RWPE1 (cell line): Measurements from ENCODE around the gene SLFN12L.

ENCODE experiments used
- CTCF ChIA-PET: fragments of 350-600 bp; sonication (Branson Sonifier 250); formaldehyde crosslinking; extraction: SDS; loops from one replicate; lab custom pipeline; 2021; lab: Yijun Ruan, JAX
- POLR2A ChIA-PET: fragments of 400-600 bp; formaldehyde crosslinking; extraction: SDS; loops from one replicate; lab custom pipeline; 2020; ENCODE audit warnings: antibody characterized with exemption; ENCODE audit not compliant: low non-redundant PET; lab: Yijun Ruan, JAX
- DNase-seq: peaks from one replicate; pipeline ENCODE4 v3.0.0; 2012; ENCODE audit warnings: low spot score
- H3K27ac ChIP-seq: fragments of 450-650 bp; 2 replicates; pipeline ENCODE4 v1.5.1; 2017
- TF ChIP-seq, protein P1 (sequence below): fragments of 450-650 bp; conservative IDR thresholded peaks from 2 replicates; pipeline ENCODE4 v1.5.1; 2017; ENCODE audit warnings: low read depth, mild to moderate bottlenecking

Gene SLFN12L

DNA sequence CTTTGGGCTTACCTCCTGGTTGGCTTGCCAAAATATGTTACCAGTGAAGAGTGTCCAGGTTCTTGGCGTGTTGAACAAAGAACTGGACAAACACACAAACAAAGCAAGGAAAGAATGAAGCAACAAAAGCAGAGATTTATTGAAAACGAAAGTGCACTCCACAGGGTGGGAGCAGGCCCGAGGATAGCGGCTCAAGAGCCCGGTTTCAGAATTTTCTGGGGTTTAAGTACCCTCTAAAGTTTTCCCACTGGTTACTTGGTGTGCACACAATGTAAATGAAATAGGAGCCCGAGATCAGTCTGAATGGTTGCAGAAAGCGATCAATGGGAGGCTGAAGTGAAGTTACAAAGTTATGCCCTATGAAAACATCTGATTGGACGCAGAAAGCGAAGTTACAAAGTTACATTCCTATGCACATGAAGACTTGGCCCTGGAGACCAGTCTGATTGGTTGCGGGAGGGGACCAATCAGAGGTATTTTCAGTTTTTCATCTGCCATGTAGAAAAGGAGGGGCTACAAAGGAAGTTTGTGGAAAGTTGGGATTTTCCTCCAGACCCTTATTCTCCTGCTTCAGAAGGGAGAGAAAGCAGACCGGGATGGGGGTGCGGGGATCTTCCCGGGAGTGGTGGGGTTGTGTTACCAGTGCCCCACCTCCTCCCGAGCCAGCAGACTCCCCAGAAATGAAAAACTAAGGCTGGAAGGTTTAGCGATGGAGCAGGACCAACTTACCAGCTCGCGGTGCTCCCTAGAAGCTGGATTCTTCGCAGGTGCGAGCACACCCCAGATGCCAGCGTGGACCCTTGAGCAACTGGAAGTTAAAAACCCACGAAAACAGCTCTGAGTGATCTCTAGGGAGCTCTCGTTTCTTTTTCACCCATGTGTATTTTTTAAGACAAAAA, 105.1 kb downstream of the SLFN12L start, which contains the start of gene SLFN12:
Gene SLFN12 (minus strand): TSS at position 325 of the 899 bp plus-strand sequence. CDS start 9,472 bp downstream, outside the sequence.
- DNase-seq = no peak
- H3K27ac ChIP-seq = peak within 1 kb of the TSS; percentile 49
- POLR2A ChIA-PET = no interaction called here
- CTCF ChIA-PET = interaction anchor here (0.7 kb wide), 1 partner anchor 243 kb away, joined by 3 read pairs; no protein-coding TSS in a partner anchor
- TF ChIP-seq, protein P1, sequence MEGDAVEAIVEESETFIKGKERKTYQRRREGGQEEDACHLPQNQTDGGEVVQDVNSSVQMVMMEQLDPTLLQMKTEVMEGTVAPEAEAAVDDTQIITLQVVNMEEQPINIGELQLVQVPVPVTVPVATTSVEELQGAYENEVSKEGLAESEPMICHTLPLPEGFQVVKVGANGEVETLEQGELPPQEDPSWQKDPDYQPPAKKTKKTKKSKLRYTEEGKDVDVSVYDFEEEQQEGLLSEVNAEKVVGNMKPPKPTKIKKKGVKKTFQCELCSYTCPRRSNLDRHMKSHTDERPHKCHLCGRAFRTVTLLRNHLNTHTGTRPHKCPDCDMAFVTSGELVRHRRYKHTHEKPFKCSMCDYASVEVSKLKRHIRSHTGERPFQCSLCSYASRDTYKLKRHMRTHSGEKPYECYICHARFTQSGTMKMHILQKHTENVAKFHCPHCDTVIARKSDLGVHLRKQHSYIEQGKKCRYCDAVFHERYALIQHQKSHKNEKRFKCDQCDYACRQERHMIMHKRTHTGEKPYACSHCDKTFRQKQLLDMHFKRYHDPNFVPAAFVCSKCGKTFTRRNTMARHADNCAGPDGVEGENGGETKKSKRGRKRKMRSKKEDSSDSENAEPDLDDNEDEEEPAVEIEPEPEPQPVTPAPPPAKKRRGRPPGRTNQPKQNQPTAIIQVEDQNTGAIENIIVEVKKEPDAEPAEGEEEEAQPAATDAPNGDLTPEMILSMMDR = no peak

- DNase-seq = no peak
- CTCF ChIA-PET = interaction anchor here (0.5 kb wide), 1 partner anchor 83 kb away, joined by 3 read pairs; no protein-coding TSS in a partner anchor
- H3K27ac ChIP-seq = no peak overlapping the region
- POLR2A ChIA-PET = no interaction called here
- TF ChIP-seq, protein P1 = no peak
Measured at GRCh38 chr17:35429702-35430101, 107.8 kb downstream of the SLFN12L start.

DNA sequence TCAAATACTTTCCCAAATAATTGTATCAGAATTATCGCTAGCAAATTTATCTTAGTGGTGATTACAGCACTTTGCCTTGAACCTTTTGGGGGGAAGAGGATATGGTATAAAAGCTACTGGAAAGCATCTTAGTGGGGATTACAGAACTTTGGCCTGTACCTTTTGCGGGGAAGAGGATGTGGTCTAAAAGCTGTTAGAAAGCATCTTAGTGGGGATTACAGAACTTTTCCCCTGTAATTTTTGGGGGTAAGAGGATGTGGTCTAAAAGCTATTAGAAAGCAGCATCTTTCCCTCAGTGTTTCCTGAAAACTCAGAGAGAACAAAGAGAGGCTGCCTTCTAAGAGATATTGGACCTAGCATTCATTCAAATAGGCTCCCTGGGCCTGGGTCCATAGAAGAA, 109.2 kb downstream of the SLFN12L start:
- H3K27ac ChIP-seq = no peak overlapping the region
- ChIA-PET POLR2A (no interaction called here), CTCF (no interaction called here)
- DNase-seq = no peak
- TF ChIP-seq, protein P1 = no peak

DNA sequence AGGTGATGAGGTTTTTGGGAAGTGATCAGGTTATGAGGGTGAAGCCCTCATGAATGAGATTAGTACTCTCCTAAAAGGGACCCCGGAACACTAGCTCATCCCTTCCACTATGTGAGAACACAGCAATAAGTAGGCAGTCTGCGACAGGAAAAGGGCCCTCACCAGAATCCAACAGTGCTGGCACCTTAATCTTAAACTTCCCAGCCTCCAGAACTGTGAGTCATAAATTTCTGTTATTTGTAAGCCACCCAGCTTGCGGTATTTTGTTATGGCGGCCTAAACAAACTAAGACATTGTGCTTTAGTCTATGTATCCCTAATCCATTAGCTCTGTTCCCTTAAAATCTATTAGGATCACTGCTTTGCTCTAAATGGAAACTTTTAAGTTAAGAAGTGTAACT, 113.7 kb downstream of the SLFN12L start:
- ChIA-PET POLR2A (no interaction called here), CTCF (no interaction called here)
- TF ChIP-seq, protein P1 = no peak
- no peak overlapping the region for H3K27ac ChIP-seq
- no peak for DNase-seq
